NCI-H2107 treated with DMSO at 0.1 percent for 48 hours (cell line): ENCODE results near the gene EZH2.

Source experiments
- DNase-seq: peaks from one replicate; lab custom pipeline; 2025; ENCODE audit not compliant: unreplicated experiment; lab: John Stamatoyannopoulos, UW

EZH2 gene

DNA sequence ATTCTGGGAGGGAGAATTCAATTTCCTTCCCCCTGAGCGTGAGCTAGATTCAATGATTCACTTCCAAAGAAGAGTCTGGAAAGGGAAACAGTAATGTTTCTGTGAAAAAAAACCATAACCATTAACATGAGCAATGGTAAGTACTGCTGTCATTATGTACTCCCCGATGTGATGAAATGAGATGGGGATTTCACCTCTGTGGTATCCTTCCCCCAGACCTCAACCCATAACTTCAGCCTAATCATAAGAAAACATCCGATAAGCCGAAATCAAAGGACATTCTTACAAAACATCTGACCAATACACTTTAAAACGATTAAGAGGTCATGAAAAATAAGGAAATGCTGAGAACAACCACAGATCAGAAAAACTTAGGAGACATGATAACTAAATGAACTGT lies 27.2 kb downstream of the EZH2 start:
- no peak for DNase-seq

DNA sequence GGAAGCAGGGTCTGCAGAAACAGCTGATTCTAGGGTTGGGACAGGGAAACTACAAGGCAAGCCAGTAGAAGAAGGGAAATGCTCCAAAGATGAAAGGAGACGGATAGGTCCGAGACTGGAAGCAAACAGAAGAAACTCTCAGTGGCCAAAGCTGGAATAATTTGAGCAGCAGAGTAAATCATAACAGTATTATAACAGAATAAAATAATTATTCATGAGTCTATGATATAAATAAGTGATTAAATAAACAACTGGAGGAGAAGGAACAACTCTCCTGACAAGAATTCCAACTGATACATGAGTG lies 27.6 kb downstream of the EZH2 start:
- no peak for DNase-seq

DNA sequence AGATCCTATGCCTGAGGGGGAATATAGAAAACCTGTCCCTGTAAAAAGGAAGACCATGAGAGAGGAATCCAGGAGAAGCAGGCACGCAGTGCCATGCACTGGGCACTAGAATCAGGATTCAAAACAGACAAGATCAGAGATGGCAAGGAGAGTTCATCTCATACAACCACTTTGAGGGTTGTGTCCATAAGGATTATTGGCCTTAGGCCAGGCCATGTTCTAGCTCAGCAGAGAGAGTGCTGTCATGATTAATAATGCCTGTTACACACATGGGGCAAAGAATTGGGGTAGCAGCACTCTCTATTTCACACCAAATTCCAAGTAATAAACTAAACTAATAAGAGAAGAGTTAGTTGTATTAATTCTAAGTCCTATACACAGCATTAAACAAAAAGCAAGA lies 29.1 kb downstream of the EZH2 start:
- DNase-seq = no peak

DNA sequence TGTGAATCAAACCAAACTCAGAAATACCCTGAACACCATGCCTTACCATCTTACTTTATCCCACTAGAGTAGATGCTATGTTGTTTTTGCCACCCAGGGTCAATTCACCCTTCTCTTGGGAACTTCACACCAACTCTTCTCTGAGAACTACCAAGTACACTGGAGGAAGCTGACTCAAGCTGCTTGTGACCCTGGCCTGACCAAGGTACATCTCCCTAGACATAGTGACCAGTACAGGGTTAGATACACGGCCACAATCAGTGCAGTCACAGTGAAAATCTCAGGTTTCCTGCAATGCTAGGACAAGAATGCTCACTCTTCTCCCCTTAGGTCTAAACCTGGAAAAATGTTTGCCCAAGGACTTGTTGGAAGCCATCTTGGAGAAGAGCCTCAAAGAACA lies 31.8 kb downstream of the EZH2 start:
- no peak for DNase-seq

DNA sequence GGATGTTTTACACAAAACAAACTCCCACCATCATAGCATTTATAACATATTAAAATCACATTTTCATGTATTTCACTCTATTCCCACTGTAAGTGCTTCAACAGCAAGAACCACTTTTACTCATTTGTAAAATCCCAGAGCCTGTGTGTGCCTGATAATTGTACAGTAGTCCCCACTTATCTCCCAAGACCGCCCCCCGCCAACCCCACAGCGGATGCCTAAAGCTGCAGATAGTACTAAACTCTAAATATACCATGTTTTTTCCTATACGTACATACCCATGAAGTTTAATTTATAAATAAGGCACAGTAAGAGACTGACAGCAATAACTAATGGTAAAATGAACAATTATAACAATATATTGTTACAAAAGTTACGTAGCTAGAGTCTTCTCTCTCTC lies 33.5 kb downstream of the EZH2 start:
- no peak for DNase-seq

DNA sequence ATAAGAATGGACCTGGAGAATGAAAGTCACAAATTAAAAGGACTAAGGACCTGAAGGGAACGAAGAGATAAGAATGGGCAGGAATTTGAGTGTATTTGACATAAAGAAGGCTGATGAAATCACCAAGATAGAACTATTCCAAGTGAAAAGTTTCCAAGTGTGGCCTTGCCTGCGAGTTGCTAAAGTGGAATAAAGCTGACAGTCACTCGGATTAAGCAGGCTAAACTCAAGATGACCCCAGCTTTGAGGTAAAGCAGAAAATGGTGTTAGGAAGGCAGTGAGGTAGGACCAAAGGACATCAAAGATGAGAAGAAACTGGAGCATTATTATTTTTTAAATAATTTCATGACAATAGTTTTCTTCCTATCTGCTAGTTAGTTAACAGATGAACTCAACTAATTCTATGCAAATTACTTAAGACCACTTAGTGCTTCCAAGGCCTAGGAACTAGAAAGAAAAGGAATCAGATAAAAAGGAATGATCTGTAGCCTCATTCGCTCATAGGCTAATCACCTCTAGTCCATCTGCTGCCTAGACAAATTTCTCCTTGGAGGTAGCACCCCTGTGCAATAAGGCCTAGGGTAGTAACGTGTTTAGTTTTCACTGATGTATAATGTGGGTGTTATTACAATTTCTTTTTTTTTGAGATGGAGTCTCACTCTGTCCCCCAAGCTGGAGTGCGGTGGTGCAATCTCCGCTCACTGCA lies 34.5 kb downstream of the EZH2 start:
- DNase-seq = no peak

DNA sequence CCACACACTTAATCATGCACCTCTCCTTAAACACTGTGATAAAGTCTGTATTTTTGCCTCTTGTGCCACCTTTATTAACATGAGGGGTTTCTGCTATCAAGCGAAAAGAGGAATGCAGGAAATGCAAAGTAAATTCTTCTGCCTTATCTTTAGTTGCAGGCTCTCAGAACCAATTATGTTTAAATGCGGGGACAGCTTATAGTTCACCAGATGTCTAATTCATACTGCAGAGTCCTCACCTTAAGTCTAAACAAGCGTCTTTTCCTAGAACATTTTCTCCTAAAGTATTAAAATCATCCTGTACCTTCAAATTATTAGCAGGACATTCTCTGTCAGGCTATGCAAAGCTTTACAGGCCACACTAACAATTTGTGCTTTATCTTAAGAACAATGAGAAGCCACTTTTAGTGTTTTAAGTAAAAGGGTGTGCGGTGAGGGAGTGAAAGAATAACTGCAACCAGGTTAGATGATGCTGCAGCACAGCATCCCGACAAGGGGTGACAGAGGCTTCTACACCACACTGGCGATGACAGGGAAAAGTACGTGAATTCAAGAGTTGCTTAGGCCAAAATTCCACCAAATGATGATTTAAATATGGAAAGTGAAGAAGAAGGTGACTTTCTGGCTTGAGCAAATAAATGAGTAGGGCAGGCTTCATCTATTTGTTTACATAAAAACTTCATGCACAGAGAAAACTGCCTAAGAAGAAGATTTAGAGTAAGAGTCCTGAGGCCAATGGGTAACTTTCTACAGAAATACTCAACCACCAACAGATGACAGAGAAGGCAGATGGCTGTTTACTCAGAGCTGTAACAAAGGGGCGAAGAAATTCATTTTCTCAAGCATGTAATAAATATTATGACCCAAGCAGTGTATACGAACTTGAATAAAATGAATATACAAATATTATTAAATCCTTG lies 36.0 kb downstream of the EZH2 start:
- DNase-seq = no peak

DNA sequence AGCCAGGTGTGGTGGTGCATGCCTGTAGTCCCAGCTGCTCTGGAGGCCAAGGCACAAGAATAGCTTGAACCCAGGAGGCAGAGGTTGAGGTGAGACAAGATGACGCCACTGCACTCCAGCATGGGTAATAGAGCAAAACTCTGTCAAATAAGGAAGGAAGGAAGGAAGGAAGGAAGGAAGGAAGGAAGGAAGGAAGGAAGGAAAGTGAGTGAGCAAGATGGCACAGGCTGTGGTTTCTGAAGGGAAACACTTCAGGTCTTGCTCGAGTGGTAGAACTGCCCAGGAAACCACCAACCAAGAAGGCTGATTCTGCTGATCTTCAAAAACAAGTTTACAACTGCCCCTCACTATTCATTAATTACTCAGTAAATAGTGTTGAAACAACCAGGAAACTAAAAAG lies 45.2 kb downstream of the EZH2 start:
- no peak for DNase-seq

DNA sequence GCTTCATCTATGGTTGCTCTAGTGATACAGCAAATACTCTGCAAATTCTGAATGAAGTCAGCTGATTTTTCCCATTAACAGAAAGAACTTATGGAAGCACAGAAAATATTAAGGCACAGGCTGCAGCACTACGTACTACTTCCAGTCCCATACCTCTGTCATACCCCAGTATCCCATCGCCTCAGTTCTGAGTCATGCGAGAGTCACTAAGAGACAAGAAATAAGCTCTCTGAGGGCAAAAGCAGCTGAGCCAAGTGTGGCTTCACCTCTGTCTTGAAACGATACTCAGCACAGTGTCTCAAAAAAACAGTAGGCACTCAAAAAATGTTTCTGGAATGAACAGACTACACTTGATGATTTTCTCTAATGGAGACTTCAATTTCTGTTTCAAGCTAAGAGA lies 48.2 kb downstream of the EZH2 start:
- no peak for DNase-seq

DNA sequence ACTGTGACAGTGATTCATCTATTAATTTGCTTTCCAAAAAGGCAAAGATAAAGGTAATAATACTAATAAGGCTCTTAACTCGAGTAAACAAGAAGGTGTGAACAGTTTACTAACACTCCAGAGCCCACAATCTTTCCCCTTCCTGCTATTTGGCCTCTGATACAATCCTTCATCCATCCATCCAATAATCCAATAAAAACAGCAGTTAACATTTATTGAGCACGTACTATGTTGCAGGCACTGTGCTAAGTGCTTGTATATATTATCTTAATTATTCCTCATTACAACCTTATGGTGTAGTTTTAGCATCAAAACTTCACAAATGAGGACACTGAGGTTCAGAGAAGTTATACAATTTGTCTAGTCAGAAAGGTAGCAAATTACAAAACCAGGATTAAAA lies 49.5 kb downstream of the EZH2 start:
- no peak for DNase-seq

DNA sequence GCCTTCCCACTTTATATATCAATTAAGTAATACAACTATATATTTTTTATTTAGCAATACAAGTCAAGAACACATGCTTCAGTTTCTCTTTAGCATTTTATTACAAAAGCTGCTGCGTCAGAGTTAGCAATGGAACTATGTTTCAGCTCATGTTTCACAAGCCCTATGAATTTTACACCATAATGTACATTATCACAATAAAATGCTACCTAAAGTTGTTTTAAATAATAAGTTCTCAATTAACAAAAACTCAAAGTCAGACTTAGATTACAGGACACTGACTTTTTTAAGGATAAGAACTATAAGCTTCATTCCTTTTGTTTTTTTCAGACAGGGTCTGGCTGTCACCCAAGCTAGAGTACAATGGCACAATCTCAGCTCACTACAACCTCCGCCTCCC lies 52.3 kb downstream of the EZH2 start:
- DNase-seq = no peak

DNA sequence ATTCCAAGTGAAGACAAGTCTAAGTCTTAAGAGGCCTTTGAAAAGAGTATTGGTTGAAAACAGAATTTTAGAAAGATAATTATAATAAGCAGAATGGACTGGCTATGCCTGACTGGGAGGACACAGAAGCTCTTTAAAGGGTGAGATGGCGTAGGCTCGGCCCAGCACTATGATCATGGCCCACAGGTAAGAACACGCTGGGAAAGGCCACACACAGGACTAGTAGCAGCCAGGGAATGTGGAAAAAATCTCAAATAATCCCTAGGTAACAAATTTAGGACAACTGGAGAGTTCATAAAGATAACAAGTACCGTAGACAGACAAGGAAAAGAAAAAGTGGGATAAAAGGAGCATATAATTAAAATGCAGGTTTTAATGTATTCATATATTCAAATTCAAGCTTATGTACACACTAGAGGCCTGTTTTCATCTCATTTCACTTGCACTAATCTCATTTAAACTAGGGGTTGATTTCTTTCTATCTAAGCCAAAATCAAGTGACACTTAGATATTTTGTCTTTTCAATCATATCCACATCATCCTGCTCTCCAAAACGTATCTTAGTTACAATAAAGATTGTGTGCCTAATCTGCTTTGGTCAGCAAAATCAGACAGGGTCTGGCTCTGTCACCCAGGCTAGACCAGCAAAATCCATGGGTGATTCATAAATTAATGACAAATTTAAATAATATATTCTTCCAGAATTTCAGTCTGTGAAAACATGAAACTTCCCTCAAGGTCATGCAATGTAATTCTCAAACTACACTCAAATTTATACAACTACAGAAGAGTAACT lies 53.0 kb downstream of the EZH2 start:
- DNase-seq = no peak

DNA sequence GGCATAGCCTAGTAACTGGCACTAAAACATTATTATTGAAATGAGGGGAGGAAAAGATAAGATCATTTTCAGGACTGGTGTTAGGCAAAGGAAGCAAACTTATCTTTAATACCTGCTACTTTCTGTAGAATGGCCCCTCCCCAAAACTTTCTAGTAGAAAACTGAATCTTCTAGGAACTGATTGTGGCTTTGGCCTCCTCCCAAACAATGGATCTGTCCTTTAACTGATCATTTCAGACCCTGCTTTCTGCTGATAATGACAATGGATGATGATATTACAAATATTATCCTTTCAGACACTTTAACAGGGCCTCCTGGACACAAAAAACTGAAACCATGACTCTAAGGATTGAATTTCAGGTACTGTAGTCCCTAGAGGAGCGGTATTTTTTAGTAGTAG lies 55.1 kb downstream of the EZH2 start:
- no peak for DNase-seq

DNA sequence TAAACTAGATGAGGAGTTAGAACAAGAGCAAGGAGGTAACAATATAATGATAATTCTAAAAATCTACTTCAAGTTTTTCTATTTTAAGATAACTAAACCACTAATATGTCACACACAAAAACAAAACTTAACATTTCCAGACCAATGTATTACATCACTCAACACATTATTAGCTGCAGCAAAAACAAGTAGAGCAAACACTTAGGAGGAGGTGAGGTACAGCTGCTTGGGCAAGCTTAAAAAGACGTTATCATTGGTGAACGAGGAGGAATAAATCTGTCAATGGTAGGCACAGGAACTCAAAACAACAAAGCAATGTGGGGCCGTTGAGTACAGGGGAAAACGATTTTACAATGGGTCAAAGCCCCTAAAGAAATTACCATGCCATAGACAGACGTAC lies 58.8 kb downstream of the EZH2 start:
- DNase-seq = no peak

DNA sequence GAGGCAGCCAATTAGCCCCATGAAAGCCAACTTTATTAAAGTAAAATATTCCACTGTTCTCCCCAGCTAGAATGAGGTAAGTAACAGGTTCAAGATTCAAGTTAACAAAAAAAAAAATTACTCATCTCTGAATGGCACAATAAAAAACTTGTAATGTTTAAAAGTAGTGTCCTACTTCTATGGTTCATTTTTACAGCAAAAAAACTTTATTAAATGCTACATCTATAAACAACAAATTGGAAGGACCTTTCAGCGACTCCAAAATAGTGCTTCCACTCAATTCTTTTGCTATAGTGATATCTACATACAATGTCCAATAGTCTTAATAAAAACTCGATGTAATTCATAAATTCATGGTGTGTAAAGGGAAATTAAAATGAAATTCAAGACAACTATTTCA lies 59.2 kb downstream of the EZH2 start:
- no peak for DNase-seq

DNA sequence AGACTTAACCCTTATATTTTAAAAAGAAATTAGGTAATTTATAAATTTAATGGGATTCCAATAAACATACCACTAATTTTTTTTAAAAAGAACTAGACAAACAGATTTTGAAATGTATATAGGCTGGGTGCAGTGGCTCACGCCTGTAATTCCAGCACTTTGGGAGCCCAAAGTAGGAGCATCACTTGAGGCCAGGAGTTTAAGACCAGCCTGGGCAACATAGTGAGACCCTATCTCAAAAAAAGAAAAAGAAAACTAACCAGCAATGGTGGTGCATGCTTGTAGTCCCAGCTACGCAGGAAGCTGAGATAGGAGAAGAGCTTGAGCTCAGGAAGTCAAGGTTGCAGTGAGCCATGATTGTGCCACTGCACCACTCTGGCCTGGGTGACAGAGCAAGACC lies 62.7 kb downstream of the EZH2 start:
- DNase-seq = no peak

DNA sequence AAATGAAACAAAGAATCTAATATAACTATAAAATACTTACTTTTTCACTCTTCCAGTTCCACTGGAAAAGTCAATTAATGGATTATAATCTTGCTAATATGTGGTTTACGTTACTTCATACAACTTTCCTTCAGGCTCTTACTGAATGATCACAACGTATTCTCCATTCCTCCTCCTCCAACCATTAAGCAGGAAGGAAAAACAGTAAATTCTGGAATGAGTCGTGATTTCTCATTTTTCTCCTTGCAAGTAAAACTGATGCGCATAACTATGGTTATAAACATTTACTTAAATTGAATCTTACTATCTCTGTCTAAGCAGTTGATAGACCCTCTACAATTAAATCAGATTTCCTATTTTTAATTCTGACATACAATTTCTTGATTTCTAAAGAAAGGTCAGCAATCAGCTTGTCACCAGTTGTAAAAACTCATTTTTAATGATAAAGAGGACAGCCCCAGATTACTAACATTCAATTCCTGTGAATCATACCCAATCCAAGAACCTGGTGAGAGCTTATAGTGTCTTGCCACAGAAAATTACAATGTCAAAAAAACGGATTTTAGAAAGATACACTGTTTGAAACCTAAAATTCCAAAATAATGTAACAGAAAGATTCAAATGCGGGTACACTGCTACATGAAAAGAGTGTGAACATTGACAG lies 64.3 kb downstream of the EZH2 start:
- DNase-seq = no peak

DNA sequence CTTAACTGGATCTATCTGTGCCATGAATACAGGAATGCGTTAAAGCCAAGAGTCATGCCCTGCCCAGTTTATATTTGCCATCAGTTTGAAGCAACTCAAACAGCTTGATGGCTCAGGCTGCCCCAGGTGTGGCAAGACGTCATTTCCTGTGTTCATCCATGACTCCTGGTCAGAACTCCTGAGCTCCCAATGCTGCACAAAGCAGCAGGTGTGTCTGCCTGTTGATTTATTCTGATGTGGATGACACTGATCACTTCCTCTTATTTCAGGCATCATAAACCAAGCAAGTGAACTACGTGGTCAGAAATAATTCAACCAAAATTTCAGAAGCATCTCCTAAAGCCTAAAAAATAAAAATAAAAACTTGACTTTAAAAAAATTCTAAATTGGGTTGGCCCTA lies 68.5 kb downstream of the EZH2 start:
- no peak for DNase-seq

DNA sequence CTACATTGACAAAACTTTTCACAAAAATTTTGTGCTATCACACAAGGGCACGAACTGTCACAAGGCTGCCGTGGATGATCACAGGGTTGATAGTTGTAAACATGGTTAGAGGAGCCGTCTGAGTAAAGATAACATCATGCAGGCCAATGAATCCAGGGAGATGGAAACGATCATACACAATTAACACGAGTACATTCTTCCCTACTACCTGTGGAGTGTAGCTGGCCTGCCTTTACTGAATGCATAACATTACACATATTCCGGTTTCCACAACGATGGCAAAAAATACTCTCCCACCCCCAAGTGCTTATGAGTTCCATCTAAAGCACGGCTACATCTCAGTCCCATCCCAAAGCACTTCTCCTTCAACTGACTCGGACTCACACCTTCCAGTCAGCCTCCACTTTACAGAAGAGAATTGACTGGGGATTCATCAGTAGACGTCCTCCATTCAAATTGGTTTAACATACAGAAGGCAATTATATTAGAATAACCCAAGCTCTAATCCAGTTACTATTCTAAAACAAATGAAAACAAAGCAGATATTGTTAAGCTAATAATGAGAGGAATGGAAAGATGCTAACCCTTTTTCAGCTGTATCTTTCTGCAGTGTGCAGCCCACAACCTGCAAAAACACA lies 69.0 kb downstream of the EZH2 start:
- no peak for DNase-seq

DNA sequence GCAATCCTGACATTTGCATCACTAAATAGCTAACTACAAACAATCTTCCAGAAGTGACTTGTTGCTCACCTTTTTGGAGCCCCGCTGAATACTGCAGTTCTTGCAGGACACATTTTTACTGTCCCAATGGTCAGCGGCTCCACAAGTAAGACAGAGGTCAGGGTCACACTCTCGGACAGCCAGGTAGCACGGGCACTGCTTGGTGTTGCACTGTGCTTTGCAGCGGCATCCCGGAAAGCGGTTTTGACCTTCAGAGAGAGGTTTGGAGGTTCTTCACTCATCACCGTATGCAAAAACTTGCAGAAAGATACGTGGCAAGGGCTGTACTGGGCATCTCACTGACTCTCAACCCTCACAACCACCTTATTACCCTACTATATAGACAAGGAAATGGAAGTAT lies 70.2 kb downstream of the EZH2 start:
- no peak for DNase-seq

DNA sequence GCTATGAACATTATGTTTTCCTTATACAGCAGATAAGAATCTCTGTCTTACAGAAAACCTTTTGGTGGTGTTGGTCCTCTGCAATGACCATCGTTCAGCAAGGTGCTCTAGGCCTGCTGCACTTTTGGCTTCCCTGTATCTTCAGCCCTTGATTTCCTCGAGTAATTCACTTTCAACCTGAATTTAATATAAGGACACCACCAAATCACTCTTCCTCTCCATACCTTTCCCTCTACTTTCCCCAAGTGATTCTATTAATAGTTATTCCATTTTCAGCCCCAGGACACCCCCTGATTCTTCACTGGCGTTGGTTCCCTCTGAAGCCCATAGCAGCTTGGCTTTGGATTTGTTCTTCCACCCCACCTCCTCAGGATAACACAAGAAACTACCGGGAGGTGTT lies 72.2 kb downstream of the EZH2 start:
- no peak for DNase-seq
